ENCODE measurements around the gene NUDT16L1. TPM values are rescaled to one million over a fixed set of nuclear protein-coding genes. Genes with fewer than 3 reads are reported as not detected.

The NUDT16L1 gene
- polyA plus RNA-seq, 1 of the 3 experiments (the other 2 are of a cell fraction): 45.8 TPM

DNA sequence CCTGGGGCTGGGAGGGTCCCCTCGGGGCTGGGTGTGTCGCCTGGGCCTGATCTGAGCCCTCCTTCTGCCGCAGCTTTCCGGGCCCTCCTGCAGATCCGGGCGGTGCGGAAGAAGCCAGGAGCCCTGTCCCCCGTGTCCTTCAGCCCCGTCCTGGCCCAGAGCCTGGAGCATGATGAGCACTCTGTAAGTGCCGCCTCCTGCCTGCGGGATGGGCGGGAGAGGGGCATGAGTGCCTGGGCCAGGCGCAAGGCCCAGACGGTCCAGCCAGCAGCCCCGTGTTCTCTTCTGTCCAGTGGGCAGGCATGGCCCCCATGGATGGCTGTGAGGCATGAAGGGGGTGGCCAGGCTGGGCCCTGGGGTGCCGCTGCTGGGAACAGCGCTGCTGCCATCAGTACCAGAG lies 16.0 kb upstream of the NUDT16L1 start:
- no peak overlapping the region for H2AFZ ChIP-seq (ENCODE audit: low read depth)
- no peaks in the 10 kb centered on the region for H3K27me3 ChIP-seq (ENCODE audit: insufficient read depth)
- CTCF ChIA-PET: no interaction called here
- H3K27ac ChIP-seq (ENCODE audit: low read depth in 2 of 2, low read length in 1 of 2): no peak overlapping the region
- H3K4me1 ChIP-seq (ENCODE audit: control insufficient read depth in 1 of 2, insufficient read depth in 2 of 2, low read depth in 1 of 2, low read length in 1 of 2): peaks cover 0 to 4% of the 10 kb centered on the region in 2 experiments; a peak in 1 of 4 replicates
- H3K9ac ChIP-seq: no peak overlapping the region
- peaks cover 9 to 20% of the 10 kb centered on the region in 2 experiments for H3K36me3 ChIP-seq (replicated peaks in 1 of 2; ENCODE audit: control insufficient read depth in 1 of 2, insufficient read depth in 2 of 2, low read length in 1 of 2)
- 0 out of 2 replicates have a peak, but pooled peaks cover 2% of the 10 kb centered on the region for H4K20me1 ChIP-seq (ENCODE audit: insufficient read depth)
- no peak overlapping the region for H3K4me2 ChIP-seq
- H3F3A ChIP-seq (replicated peaks; ENCODE audit: insufficient read depth): no peaks in the 10 kb centered on the region
- no peaks in the 10 kb centered on the region; the same call in 1 of the 2 replicates for H3K79me2 ChIP-seq (ENCODE audit: insufficient read depth)
- no peaks in the 10 kb centered on the region for H3K9me2 ChIP-seq
- no peak overlapping the region for H3K4me3 ChIP-seq (ENCODE audit: low read depth in 2 of 2, low read length in 1 of 2)
- DNase-seq: no peak
- H3K9me3 ChIP-seq: no peaks in the 10 kb centered on the region
- POLR2A ChIA-PET: no interaction called here
- TF ChIP-seq GABPA (IDR thresholded peaks at IDR 0.05; ENCODE audit: low read depth) (no peak), CHD2 (IDR thresholded peaks at IDR 0.05; ENCODE audit: low read length, partially characterized antibody) (no peak), NRF1 (IDR thresholded peaks at IDR 0.05; ENCODE audit: low read depth, low read length) (no peak), EP300 (IDR thresholded peaks at IDR 0.05; ENCODE audit: borderline replicate concordance in 1 of 2, low read depth in 1 of 2, low read length in 1 of 2) (no peak), YY1 (IDR thresholded peaks at IDR 0.05; ENCODE audit: low read depth) (no peak), GATA2 (CRISPR knock-in tag; IDR thresholded peaks at IDR 0.05) (no peak)
- TF ChIP-seq, protein P1, sequence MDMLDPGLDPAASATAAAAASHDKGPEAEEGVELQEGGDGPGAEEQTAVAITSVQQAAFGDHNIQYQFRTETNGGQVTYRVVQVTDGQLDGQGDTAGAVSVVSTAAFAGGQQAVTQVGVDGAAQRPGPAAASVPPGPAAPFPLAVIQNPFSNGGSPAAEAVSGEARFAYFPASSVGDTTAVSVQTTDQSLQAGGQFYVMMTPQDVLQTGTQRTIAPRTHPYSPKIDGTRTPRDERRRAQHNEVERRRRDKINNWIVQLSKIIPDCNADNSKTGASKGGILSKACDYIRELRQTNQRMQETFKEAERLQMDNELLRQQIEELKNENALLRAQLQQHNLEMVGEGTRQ (IDR thresholded peaks at IDR 0.05; ENCODE audit: borderline replicate concordance, low read depth, low read length): no peak
- TF ChIP-seq, protein P2, sequence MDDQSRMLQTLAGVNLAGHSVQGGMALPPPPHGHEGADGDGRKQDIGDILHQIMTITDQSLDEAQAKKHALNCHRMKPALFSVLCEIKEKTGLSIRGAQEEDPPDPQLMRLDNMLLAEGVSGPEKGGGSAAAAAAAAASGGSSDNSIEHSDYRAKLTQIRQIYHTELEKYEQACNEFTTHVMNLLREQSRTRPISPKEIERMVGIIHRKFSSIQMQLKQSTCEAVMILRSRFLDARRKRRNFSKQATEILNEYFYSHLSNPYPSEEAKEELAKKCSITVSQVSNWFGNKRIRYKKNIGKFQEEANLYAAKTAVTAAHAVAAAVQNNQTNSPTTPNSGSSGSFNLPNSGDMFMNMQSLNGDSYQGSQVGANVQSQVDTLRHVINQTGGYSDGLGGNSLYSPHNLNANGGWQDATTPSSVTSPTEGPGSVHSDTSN (IDR thresholded peaks at IDR 0.05): no peak
- TF ChIP-seq, protein P3, sequence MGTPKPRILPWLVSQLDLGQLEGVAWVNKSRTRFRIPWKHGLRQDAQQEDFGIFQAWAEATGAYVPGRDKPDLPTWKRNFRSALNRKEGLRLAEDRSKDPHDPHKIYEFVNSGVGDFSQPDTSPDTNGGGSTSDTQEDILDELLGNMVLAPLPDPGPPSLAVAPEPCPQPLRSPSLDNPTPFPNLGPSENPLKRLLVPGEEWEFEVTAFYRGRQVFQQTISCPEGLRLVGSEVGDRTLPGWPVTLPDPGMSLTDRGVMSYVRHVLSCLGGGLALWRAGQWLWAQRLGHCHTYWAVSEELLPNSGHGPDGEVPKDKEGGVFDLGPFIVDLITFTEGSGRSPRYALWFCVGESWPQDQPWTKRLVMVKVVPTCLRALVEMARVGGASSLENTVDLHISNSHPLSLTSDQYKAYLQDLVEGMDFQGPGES (IDR thresholded peaks at IDR 0.05; ENCODE audit: low read depth, low read length): no peak
- WGBS (ENCODE audit: low lambda C conversion rate): 82% methylated on average over 10 of the region's 17 CpGs

DNA sequence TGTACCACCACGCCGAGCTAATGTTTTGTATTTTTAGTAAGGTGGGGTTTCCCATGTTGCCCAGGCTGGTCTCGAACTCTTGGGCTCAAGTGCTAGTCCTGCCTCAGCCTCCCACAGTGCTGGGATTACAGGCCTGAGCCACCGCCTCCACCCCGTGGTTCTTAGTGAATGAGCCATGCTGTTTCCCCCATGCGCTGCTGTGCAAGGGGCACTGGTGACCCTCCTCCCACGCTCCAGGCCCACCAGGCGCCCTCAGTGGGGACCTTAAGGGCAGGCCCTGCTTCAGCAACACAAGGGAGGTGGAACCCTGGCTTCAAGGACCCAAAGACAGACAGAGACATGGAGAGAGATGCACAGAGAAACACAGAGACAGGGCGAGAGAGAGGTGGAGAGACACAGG lies 15.4 kb upstream of the NUDT16L1 start:
- no peak overlapping the region for H3K4me2 ChIP-seq
- H3K4me3 ChIP-seq (ENCODE audit: low read depth in 2 of 2, low read length in 1 of 2): no peak overlapping the region
- peaks cover 6 to 24% of the 10 kb centered on the region in 2 experiments for H3K36me3 ChIP-seq (replicated peaks in 1 of 2; ENCODE audit: control insufficient read depth in 1 of 2, insufficient read depth in 2 of 2, low read length in 1 of 2)
- no peaks in the 10 kb centered on the region for H3K9me3 ChIP-seq
- H3F3A ChIP-seq (replicated peaks; ENCODE audit: insufficient read depth): no peaks in the 10 kb centered on the region
- no peak overlapping the region for H3K9ac ChIP-seq
- no peaks in the 10 kb centered on the region for H3K9me2 ChIP-seq
- no peak overlapping the region for H3K27ac ChIP-seq (ENCODE audit: low read depth in 2 of 2, low read length in 1 of 2)
- H3K4me1 ChIP-seq (ENCODE audit: control insufficient read depth in 1 of 2, insufficient read depth in 2 of 2, low read depth in 1 of 2, low read length in 1 of 2): peaks cover 0 to 4% of the 10 kb centered on the region in 2 experiments; a peak in 1 of 4 replicates
- 95% methylated on average over 9 of the region's 9 CpGs for WGBS (ENCODE audit: low lambda C conversion rate)
- POLR2A ChIA-PET: no interaction called here
- DNase-seq: no peak
- no peak overlapping the region for H2AFZ ChIP-seq (ENCODE audit: low read depth)
- CTCF ChIA-PET: no interaction called here
- no peaks in the 10 kb centered on the region; the same call in 1 of the 2 replicates for H3K79me2 ChIP-seq (ENCODE audit: insufficient read depth)
- H4K20me1 ChIP-seq (ENCODE audit: insufficient read depth): 0 out of 2 replicates have a peak, but pooled peaks cover 2% of the 10 kb centered on the region
- H3K27me3 ChIP-seq (ENCODE audit: insufficient read depth): no peaks in the 10 kb centered on the region
- TF ChIP-seq SIN3A (IDR thresholded peaks at IDR 0.05; ENCODE audit: borderline replicate concordance, low read depth, low read length) (no peak), YY1 (IDR thresholded peaks at IDR 0.05; ENCODE audit: low read depth) (no peak), RFX5 (IDR thresholded peaks at IDR 0.05; ENCODE audit: low read length) (no peak), CHD2 (IDR thresholded peaks at IDR 0.05; ENCODE audit: low read length, partially characterized antibody) (no peak), GABPA (IDR thresholded peaks at IDR 0.05; ENCODE audit: low read depth) (no peak), TAF1 (IDR thresholded peaks at IDR 0.05; ENCODE audit: borderline replicate concordance, low read depth, low read length) (no peak), MXI1 (IDR thresholded peaks at IDR 0.05; ENCODE audit: low read depth, low read length) (no peak), JUND (IDR thresholded peaks at IDR 0.05) (no peak), RCOR1 (IDR thresholded peaks at IDR 0.05; ENCODE audit: low read length) (no peak), FOXJ3 (CRISPR knock-in tag; IDR thresholded peaks at IDR 0.05) (no peak), SMC3 (IDR thresholded peaks at IDR 0.05; ENCODE audit: low read depth, low read length) (no peak)
- TF ChIP-seq, protein P4, sequence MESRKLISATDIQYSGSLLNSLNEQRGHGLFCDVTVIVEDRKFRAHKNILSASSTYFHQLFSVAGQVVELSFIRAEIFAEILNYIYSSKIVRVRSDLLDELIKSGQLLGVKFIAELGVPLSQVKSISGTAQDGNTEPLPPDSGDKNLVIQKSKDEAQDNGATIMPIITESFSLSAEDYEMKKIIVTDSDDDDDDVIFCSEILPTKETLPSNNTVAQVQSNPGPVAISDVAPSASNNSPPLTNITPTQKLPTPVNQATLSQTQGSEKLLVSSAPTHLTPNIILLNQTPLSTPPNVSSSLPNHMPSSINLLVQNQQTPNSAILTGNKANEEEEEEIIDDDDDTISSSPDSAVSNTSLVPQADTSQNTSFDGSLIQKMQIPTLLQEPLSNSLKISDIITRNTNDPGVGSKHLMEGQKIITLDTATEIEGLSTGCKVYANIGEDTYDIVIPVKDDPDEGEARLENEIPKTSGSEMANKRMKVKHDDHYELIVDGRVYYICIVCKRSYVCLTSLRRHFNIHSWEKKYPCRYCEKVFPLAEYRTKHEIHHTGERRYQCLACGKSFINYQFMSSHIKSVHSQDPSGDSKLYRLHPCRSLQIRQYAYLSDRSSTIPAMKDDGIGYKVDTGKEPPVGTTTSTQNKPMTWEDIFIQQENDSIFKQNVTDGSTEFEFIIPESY (IDR thresholded peaks at IDR 0.05; ENCODE audit: borderline replicate concordance, low read depth): no peak
- TF ChIP-seq, protein P5, sequence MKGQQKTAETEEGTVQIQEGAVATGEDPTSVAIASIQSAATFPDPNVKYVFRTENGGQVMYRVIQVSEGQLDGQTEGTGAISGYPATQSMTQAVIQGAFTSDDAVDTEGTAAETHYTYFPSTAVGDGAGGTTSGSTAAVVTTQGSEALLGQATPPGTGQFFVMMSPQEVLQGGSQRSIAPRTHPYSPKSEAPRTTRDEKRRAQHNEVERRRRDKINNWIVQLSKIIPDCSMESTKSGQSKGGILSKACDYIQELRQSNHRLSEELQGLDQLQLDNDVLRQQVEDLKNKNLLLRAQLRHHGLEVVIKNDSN (IDR thresholded peaks at IDR 0.05; ENCODE audit: borderline replicate concordance, low read depth): no peak
- TF ChIP-seq, protein P6, sequence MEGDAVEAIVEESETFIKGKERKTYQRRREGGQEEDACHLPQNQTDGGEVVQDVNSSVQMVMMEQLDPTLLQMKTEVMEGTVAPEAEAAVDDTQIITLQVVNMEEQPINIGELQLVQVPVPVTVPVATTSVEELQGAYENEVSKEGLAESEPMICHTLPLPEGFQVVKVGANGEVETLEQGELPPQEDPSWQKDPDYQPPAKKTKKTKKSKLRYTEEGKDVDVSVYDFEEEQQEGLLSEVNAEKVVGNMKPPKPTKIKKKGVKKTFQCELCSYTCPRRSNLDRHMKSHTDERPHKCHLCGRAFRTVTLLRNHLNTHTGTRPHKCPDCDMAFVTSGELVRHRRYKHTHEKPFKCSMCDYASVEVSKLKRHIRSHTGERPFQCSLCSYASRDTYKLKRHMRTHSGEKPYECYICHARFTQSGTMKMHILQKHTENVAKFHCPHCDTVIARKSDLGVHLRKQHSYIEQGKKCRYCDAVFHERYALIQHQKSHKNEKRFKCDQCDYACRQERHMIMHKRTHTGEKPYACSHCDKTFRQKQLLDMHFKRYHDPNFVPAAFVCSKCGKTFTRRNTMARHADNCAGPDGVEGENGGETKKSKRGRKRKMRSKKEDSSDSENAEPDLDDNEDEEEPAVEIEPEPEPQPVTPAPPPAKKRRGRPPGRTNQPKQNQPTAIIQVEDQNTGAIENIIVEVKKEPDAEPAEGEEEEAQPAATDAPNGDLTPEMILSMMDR (IDR thresholded peaks at IDR 0.05): no peak
